NCI-H748 (cell line): ENCODE measurements around the gene SPRR1A.

ENCODE experiments used
- DNase-seq: peaks from one replicate; lab custom pipeline; 2025; ENCODE audit not compliant: unreplicated experiment; lab: John Stamatoyannopoulos, UW

The SPRR1A gene

GRCh38 chr1:152983743-152984142 lies at the start of gene SPRR1A:
Gene SPRR1A, plus strand, starts transcription at chr1:152984081. Its CDS starts 1,150 bp downstream, at chr1:152985231.
- no peak for DNase-seq

- no peak for DNase-seq
Measured at GRCh38 chr1:152940614-152941013, 43.3 kb upstream of the SPRR1A start.

DNA sequence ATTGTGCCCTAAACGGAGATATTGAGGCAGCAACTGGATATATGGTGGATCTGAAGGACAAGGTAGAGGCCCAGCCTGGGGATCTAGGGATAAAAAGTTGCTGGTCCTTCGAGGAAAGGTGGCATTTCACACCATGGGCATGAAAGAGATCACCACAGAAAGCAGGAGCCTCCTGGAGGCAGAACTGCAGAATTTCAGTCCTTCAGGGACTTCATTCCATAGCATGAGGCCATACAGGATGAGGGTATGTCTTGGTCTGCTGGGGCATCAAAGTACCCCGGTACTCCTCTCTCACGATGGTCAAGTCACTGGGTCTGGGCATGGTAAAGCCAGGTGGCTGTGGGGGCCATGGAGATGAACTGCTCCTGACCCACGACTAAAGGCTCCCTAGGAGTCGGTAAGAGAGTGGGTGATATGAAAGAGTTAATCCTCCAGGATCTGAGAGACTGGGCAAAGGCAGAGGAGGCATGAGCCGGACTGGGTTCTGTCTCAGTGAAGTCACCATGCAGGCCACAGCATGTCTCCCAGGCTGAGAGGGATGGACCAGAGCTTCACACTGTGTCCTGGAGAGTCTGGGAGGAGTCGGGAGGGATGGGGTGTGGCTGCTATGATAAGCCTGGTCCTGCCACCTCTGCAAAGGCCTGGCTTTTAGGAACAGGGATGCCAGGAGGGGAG lies 42.7 kb upstream of the SPRR1A start:
- no peak for DNase-seq

DNA sequence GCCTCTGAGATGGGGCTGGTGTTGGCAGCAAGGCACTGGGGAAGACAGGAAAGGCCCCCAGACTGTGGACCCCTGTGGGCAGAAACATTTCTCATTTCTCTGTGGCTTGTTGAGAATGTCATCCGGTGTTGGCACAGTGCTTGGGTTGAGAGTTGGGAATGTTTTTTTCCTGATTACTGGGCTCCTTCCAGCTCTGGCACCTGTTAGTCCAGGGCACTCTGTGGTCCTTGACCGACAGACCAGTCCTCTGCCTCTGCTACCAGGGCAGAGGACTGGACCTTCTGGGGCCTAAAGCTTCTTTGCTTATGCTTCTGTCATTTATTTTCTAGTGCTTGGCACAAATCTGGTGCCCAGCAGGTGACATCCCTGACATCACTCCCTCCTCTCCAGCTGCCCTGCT lies 41.7 kb upstream of the SPRR1A start:
- no peak for DNase-seq

DNA sequence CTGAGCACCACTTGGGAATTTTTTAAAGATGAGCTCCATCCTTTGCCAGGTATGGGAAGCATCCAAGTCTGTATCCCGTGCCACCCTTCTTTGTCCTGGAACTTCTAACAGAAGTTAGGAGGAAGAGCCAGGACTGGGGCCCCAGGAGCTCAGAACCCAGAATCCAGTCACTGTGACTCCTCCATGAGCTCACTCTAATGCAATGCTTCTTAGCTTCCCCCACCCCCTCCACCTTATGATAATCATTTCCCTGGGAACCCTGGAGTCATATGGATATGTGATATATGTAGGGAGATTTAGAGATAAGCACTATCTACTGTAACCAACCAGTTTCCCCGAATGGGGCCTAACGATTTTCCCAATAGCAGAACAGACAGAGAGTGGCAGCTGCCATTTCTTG lies 37.6 kb upstream of the SPRR1A start:
- DNase-seq: no peak

- DNase-seq: no peak
Measured at GRCh38 chr1:152946651-152947256, 37.1 kb upstream of the SPRR1A start, which contains the start of gene SPRR5. Gene SPRR5, plus strand, starts transcription at chr1:152947206. Its CDS starts 1,349 bp downstream, at chr1:152948555.

DNA sequence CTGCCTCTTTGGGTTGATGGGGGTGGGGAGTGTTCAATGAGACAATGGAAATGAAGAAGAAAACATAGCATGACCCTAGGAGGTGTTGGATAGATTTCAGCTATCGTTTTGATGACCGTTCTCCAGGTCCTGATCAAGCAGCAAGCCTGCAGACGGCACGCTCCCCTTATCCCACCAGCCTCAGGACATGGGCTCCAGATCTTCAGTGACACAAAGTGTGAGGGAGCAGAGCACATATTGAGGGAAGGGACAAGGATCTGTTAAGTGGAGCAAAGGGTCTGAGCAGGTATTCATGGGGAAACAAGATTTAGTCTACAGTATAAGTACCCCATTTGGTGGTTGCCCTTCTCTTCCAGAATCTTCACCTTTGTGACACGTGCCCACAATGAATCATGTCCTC lies 32.2 kb upstream of the SPRR1A start:
- no peak for DNase-seq

DNA sequence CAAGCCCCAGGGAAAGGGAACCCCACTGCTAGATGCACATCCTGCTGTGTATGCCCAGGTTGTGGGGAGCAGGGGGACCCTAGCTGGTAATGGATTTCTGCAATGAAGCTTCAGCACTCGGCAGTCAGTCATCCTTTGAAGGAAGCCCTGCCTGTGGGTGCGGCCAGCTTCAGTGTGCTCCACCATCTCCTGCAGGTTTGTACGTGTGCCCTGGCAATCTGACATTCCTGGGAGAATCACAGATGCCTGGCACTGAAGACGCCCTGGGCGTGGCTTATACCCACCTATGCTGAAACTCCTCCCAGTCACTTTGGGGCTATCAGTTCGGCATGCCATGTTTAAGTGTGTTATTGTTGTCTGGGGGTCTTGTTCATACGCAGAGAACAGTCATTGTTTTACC lies 30.1 kb upstream of the SPRR1A start:
- no peak for DNase-seq

GRCh38 chr1:152954436-152954835 lies 29.4 kb upstream of the SPRR1A start:
- DNase-seq: no peak

DNA sequence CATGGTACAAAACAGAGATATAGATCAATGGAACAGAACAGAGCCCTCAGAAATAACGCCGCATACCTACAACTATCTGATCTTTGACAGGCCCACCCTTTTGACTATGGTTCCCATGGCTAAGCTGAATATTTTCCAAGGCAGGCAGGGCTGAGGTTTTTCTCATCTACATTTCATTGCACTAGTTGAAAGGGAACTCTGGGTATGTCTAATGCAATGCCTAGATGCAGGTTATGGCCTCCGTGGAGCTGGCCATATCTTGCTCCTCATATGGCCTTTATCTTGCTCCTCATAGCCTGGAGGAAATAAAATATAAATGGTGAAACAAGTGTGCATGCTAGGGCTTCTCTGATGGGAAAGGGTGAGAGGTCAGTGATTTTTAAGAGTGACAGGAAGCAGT lies 26.3 kb upstream of the SPRR1A start:
- DNase-seq: no peak

GRCh38 chr1:152959273-152959672 lies 24.6 kb upstream of the SPRR1A start:
- DNase-seq: no peak

DNA sequence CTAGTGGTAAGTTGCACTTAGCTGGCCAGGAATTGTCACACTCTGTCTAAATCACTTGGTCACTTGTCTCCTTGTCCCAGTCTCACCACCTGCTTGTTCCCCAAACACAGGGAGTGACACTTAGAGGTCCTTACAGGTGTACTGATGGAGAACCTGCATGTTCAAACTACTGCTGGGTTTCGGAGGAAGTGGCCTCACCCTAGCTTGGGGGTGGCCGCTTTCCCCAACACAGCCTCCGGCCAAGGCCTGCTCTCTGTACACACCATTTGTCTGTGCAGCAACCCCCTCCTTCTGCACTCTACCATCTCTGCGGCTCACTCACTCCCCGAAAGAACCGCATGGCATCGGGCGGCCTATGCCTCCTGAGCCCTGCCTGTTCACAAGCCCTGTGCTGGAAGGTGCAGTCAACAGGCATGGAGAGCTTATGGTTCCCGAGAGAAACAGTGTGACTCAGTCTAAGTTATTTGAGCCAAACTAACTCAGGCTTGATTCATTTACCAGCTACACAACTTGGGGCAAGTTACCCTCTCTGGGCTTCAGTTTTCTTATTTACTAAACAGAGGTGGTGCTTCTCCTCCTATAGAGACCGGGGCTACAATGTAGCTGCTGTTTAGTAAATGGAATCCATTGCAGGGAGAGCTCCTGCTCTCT lies 24.0 kb upstream of the SPRR1A start:
- no peak for DNase-seq

GRCh38 chr1:152960452-152961044 lies 23.3 kb upstream of the SPRR1A start:
- DNase-seq: peak; percentile 33

DNA sequence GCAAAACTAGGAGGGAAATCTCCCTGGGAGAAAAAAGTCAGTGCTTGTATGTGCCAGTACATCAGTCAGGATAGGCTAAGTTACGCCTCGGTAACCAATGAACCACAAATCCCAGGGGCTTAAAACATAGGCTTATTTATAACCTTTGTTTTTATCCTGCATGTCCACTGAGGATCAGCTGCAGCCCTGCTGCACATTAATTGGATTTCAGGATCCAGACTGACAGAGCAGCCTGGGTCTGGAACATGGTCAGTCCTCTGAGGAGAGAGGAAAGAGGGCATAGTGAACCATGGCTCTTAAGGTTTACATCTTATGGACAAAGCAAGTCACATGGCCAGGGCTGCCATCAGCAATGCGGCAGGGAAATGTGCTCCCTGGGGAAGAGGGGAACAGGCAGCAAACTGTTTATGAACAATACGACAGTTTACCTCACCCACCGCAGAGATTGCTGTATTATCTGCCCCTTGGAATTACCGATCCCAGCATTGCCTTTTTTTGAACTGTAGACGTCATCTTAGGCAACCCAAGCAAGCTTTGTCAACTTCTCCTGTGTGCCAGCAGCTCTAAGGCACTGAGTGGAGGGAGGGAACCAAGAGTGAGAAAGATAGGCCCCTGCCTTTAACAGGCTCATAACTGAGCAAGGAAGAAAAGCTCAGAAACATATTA lies 22.5 kb upstream of the SPRR1A start:
- no peak for DNase-seq

DNA sequence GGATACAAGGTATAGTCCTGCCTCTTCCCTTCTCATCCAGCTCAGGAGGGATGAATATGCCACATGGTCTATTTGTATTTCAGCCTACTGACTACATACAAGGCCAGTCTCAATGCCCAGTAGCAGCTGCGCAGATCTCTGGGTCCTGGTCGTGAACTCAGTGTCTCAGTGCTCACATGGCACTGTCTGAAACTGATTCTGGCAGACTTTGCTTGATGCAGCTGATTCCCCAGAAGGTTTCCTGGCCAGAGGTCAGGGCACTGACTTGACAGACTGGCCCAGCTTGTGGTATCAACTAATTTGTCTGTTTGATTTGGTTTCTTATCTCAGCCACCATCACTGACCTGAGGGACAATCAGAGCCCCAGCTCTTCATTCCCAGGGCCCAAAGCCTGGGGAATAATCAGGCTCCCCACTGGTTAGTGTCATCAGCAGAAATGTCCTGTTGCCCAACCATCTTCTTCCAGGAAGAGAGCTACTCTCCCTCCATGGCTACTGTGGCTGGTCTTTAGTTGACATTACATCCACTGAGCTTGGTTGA lies 20.9 kb upstream of the SPRR1A start:
- DNase-seq: no peak

- DNase-seq: no peak
Measured at GRCh38 chr1:152964536-152964935, 19.3 kb upstream of the SPRR1A start.

GRCh38 chr1:152965853-152966252 lies 18.0 kb upstream of the SPRR1A start:
- no peak for DNase-seq

DNA sequence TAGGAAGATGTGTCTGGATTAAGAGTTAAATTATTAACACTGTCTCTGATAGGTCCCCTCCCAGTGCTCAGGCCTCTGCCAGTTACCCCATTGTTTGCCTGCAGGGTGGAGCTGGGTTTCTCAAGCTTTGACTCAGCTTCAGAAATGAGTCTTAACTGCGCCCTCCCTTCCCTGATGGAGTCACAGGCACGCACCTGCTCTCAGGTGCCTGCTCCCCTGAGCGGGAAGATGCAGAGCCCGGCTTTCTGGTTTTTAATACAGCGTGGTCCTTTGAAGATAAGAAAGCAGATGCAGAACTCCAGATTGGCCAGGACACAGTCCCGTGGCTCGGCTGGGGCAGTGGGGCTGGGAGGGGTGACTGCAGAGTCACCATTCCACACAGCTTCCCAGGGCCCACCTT lies 16.7 kb upstream of the SPRR1A start:
- peak; percentile 5 for DNase-seq

- DNase-seq: no peak
Measured at GRCh38 chr1:152968248-152968647, 15.6 kb upstream of the SPRR1A start.

GRCh38 chr1:152969036-152969435 lies 14.8 kb upstream of the SPRR1A start:
- DNase-seq: no peak

GRCh38 chr1:152970495-152970894 lies 13.4 kb upstream of the SPRR1A start, which contains the start of gene SPRR4:
Gene SPRR4, plus strand, starts transcription at chr1:152970648. Its CDS starts 1,243 bp downstream, at chr1:152971891.
- no peak for DNase-seq
